ENCODE data around the gene TAB3.

GRCh38 chrX:30781711-30782444 is 107.2 kb downstream of the TAB3 start:
- TF ChIP-seq, protein P1, sequence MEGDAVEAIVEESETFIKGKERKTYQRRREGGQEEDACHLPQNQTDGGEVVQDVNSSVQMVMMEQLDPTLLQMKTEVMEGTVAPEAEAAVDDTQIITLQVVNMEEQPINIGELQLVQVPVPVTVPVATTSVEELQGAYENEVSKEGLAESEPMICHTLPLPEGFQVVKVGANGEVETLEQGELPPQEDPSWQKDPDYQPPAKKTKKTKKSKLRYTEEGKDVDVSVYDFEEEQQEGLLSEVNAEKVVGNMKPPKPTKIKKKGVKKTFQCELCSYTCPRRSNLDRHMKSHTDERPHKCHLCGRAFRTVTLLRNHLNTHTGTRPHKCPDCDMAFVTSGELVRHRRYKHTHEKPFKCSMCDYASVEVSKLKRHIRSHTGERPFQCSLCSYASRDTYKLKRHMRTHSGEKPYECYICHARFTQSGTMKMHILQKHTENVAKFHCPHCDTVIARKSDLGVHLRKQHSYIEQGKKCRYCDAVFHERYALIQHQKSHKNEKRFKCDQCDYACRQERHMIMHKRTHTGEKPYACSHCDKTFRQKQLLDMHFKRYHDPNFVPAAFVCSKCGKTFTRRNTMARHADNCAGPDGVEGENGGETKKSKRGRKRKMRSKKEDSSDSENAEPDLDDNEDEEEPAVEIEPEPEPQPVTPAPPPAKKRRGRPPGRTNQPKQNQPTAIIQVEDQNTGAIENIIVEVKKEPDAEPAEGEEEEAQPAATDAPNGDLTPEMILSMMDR (IDR thresholded peaks at IDR 0.05) = no peak
- TF ChIP-seq POLR2A (IDR thresholded peaks at IDR 0.05; ENCODE audit: low read depth) = no peak
- no peak for TF ChIP-seq EP300 (IDR thresholded peaks at IDR 0.05)
- TF ChIP-seq POLR2AphosphoS5 (IDR thresholded peaks at IDR 0.05) = no peak
